ENCODE measurements around the gene NOS1AP.

Gene NOS1AP

GRCh38 chr1:162179121-162179520, 109.6 kb downstream of the NOS1AP start:
- WGBS, 2 experiments (ENCODE audit: insufficient coverage in 2 of 2): 43 to 70% methylated on average over 1 to 2 of the region's 4 CpGs
- H3K9me3 ChIP-seq (ENCODE audit: control insufficient read depth, low read length): no peaks in the 10 kb centered on the region
- no peak overlapping the region for H3K4me3 ChIP-seq (ENCODE audit: extremely low read depth, insufficient read depth, low read length, poor library complexity, severe bottlenecking)
- H3K4me1 ChIP-seq (ENCODE audit: control insufficient read depth, insufficient read depth, low read length, poor library complexity, severe bottlenecking): peaks cover 24% of the 10 kb centered on the region
- no peaks in the 10 kb centered on the region for H3K36me3 ChIP-seq (ENCODE audit: control insufficient read depth, insufficient read depth, low read length)
- H3K27ac ChIP-seq (ENCODE audit: low read depth, low read length, severe bottlenecking): no peak overlapping the region

GRCh38 chr1:162180813-162181212, 111.3 kb downstream of the NOS1AP start:
- peaks cover 21% of the 10 kb centered on the region for H3K4me1 ChIP-seq (ENCODE audit: control insufficient read depth, insufficient read depth, low read length, poor library complexity, severe bottlenecking)
- no peak overlapping the region for H3K4me3 ChIP-seq (ENCODE audit: extremely low read depth, insufficient read depth, low read length, poor library complexity, severe bottlenecking)
- H3K9me3 ChIP-seq (ENCODE audit: control insufficient read depth, low read length): no peaks in the 10 kb centered on the region
- no peaks in the 10 kb centered on the region for H3K36me3 ChIP-seq (ENCODE audit: control insufficient read depth, insufficient read depth, low read length)
- H3K27ac ChIP-seq (ENCODE audit: low read depth, low read length, severe bottlenecking): no peak overlapping the region

GRCh38 chr1:162182090-162182489, 112.6 kb downstream of the NOS1AP start:
- H3K27ac ChIP-seq (ENCODE audit: low read depth, low read length, severe bottlenecking): no peak overlapping the region
- no peaks in the 10 kb centered on the region for H3K36me3 ChIP-seq (ENCODE audit: control insufficient read depth, insufficient read depth, low read length)
- no peak overlapping the region for H3K4me3 ChIP-seq (ENCODE audit: extremely low read depth, insufficient read depth, low read length, poor library complexity, severe bottlenecking)
- peaks cover 7% of the 10 kb centered on the region for H3K9me3 ChIP-seq (ENCODE audit: control insufficient read depth, low read length)
- 94 to 98% methylated on average over 4 of the region's 4 CpGs for WGBS, 2 experiments (ENCODE audit: insufficient coverage in 2 of 2)
- H3K4me1 ChIP-seq (ENCODE audit: control insufficient read depth, insufficient read depth, low read length, poor library complexity, severe bottlenecking): peaks cover 10% of the 10 kb centered on the region

- H3K4me3 ChIP-seq (ENCODE audit: extremely low read depth, insufficient read depth, low read length, poor library complexity, severe bottlenecking): no peak overlapping the region
- peaks cover 11% of the 10 kb centered on the region for H3K4me1 ChIP-seq (ENCODE audit: control insufficient read depth, insufficient read depth, low read length, poor library complexity, severe bottlenecking)
- H3K9me3 ChIP-seq (ENCODE audit: control insufficient read depth, low read length): peaks cover 7% of the 10 kb centered on the region
- H3K27ac ChIP-seq (ENCODE audit: low read depth, low read length, severe bottlenecking): no peak overlapping the region
- WGBS, 2 experiments (ENCODE audit: insufficient coverage in 2 of 2): 64 to 100% methylated on average over 1 to 2 of the region's 4 CpGs
- no peaks in the 10 kb centered on the region for H3K36me3 ChIP-seq (ENCODE audit: control insufficient read depth, insufficient read depth, low read length)
These were observed 116.0 kb downstream of the NOS1AP start for GRCh38 chr1:162185314-162186025.

GRCh38 chr1:162186026-162186374, 116.5 kb downstream of the NOS1AP start:
- Histone ChIP-seq H3K36me3 (ENCODE audit: control insufficient read depth, insufficient read depth, low read length) (no peaks in the 10 kb centered on the region), H3K4me1 (ENCODE audit: control insufficient read depth, insufficient read depth, low read length, poor library complexity, severe bottlenecking) (peaks cover 16% of the 10 kb centered on the region), H3K4me3 (ENCODE audit: extremely low read depth, insufficient read depth, low read length, poor library complexity, severe bottlenecking) (no peak overlapping the region), H3K9me3 (ENCODE audit: control insufficient read depth, low read length) (peaks cover 7% of the 10 kb centered on the region), H3K27ac (ENCODE audit: low read depth, low read length, severe bottlenecking) (no peak overlapping the region)
- WGBS, 2 experiments (ENCODE audit: insufficient coverage in 2 of 2): no CpG with 5 or more reads among the region's 1 CpG

- Histone ChIP-seq H3K4me1 (ENCODE audit: control insufficient read depth, insufficient read depth, low read length, poor library complexity, severe bottlenecking) (peaks cover 20% of the 10 kb centered on the region), H3K4me3 (ENCODE audit: extremely low read depth, insufficient read depth, low read length, poor library complexity, severe bottlenecking) (no peak overlapping the region), H3K27ac (ENCODE audit: low read depth, low read length, severe bottlenecking) (no peak overlapping the region), H3K9me3 (ENCODE audit: control insufficient read depth, low read length) (peaks cover 7% of the 10 kb centered on the region), H3K36me3 (ENCODE audit: control insufficient read depth, insufficient read depth, low read length) (no peaks in the 10 kb centered on the region)
- WGBS, 2 experiments (ENCODE audit: insufficient coverage in 2 of 2): no CpG with 5 or more reads among the region's 2 CpGs
These were observed 116.9 kb downstream of the NOS1AP start for GRCh38 chr1:162186406-162186805.

GRCh38 chr1:162187687-162188276, 118.3 kb downstream of the NOS1AP start:
- no peaks in the 10 kb centered on the region for H3K36me3 ChIP-seq (ENCODE audit: control insufficient read depth, insufficient read depth, low read length)
- 80% methylated on average over 1 of the region's 1 CpG; no CpG with 5 or more reads in 1 of the 2 experiments for WGBS, 2 experiments (ENCODE audit: insufficient coverage in 2 of 2)

GRCh38 chr1:162189345-162189744, 119.9 kb downstream of the NOS1AP start:
- Histone ChIP-seq H3K27ac (ENCODE audit: low read depth, low read length, severe bottlenecking) (no peak overlapping the region), H3K4me1 (ENCODE audit: control insufficient read depth, insufficient read depth, low read length, poor library complexity, severe bottlenecking) (peaks cover 47% of the 10 kb centered on the region), H3K9me3 (ENCODE audit: control insufficient read depth, low read length) (peaks cover 7% of the 10 kb centered on the region), H3K4me3 (ENCODE audit: extremely low read depth, insufficient read depth, low read length, poor library complexity, severe bottlenecking) (no peak overlapping the region), H3K36me3 (ENCODE audit: control insufficient read depth, insufficient read depth, low read length) (no peaks in the 10 kb centered on the region)
- 100% methylated on average over 1 of the region's 1 CpG for WGBS, 2 experiments (ENCODE audit: insufficient coverage in 2 of 2)

More at GRCh38 chr1:162187687-162188276, 118.3 kb downstream of the NOS1AP start:
- no peak overlapping the region for H3K4me3 ChIP-seq (ENCODE audit: extremely low read depth, insufficient read depth, low read length, poor library complexity, severe bottlenecking)
- H3K4me1 ChIP-seq (ENCODE audit: control insufficient read depth, insufficient read depth, low read length, poor library complexity, severe bottlenecking): peaks cover 32% of the 10 kb centered on the region
- H3K27ac ChIP-seq (ENCODE audit: low read depth, low read length, severe bottlenecking): no peak overlapping the region
- H3K9me3 ChIP-seq (ENCODE audit: control insufficient read depth, low read length): peaks cover 7% of the 10 kb centered on the region

GRCh38 chr1:162191396-162192305, 122.2 kb downstream of the NOS1AP start:
- H3K4me3 ChIP-seq (ENCODE audit: extremely low read depth, insufficient read depth, low read length, poor library complexity, severe bottlenecking): no peak overlapping the region
- peaks cover 3% of the 10 kb centered on the region for H3K9me3 ChIP-seq (ENCODE audit: control insufficient read depth, low read length)
- H3K27ac ChIP-seq (ENCODE audit: low read depth, low read length, severe bottlenecking): peak overlapping the region; percentile 95
- 100% methylated on average over 1 of the region's 3 CpGs for WGBS, 2 experiments (ENCODE audit: insufficient coverage in 2 of 2)
- H3K36me3 ChIP-seq (ENCODE audit: control insufficient read depth, insufficient read depth, low read length): no peaks in the 10 kb centered on the region
- H3K4me1 ChIP-seq (ENCODE audit: control insufficient read depth, insufficient read depth, low read length, poor library complexity, severe bottlenecking): peaks cover 43% of the 10 kb centered on the region

GRCh38 chr1:162192306-162192678, 122.8 kb downstream of the NOS1AP start:
- peak overlapping the region; percentile 95 for H3K27ac ChIP-seq (ENCODE audit: low read depth, low read length, severe bottlenecking)
- H3K9me3 ChIP-seq (ENCODE audit: control insufficient read depth, low read length): no peaks in the 10 kb centered on the region
- no peak overlapping the region for H3K4me3 ChIP-seq (ENCODE audit: extremely low read depth, insufficient read depth, low read length, poor library complexity, severe bottlenecking)
- H3K4me1 ChIP-seq (ENCODE audit: control insufficient read depth, insufficient read depth, low read length, poor library complexity, severe bottlenecking): peaks cover 45% of the 10 kb centered on the region
- H3K36me3 ChIP-seq (ENCODE audit: control insufficient read depth, insufficient read depth, low read length): no peaks in the 10 kb centered on the region
